IPS-NIHi7 (cell line): ENCODE data around the gene GAS2L3.

ENCODE experiments used
- DNase-seq: peaks from one replicate; pipeline ENCODE4 v3.0.0; 2012; ENCODE audit warnings: mixed read lengths; ENCODE audit errors: extremely low spot score

Gene GAS2L3

GRCh38 chr12:100661300-100661951 lies 87.9 kb downstream of the GAS2L3 start:
- DNase-seq, result no peak

- peak; percentile 20 for DNase-seq
These were observed 93.1 kb downstream of the GAS2L3 start for GRCh38 chr12:100666588-100666987.

GRCh38 chr12:100668945-100669536 lies 95.6 kb downstream of the GAS2L3 start:
- DNase-seq, result peak; percentile 83

GRCh38 chr12:100669922-100670321 lies 96.4 kb downstream of the GAS2L3 start:
- no peak for DNase-seq

GRCh38 chr12:100671396-100672074 lies 98.1 kb downstream of the GAS2L3 start:
- DNase-seq, result no peak

GRCh38 chr12:100672075-100672592 lies 98.7 kb downstream of the GAS2L3 start:
- peak; percentile 79 for DNase-seq

- DNase-seq, result no peak
These were observed 100.8 kb downstream of the GAS2L3 start for GRCh38 chr12:100674036-100674888.
